HepG2 (cell line): Measurements from ENCODE around the gene CAMK2N2. TPM values are rescaled to one million over a fixed set of nuclear protein-coding genes. Genes with fewer than 3 reads are reported as not detected.

Experiments used
- ATAC-seq: fragments of 200-7000 bp; cut with Tn5 transposase; 3 replicates; pipeline ENCODE4 v1.9.1; 2020; ENCODE audit warnings: mild to moderate bottlenecking, moderate library complexity
- BruUV-seq: library from RNA; stranded (reverse); fragments of 400-500 nt; replicated peaks from 2 replicates; lab custom pipeline; 2021; lab: Mats Ljungman, UMichigan
- CTCF ChIA-PET: fragments of 300-600 bp; formaldehyde crosslinking; extraction: SDS; loops from one replicate; lab custom pipeline; 2021; ENCODE audit warnings: low total read pairs, inconsistent platforms, low intra/inter-chr PET ratio; lab: Yijun Ruan, JAX
- POLR2A ChIA-PET: fragments of 350-600 bp; sonication (Branson Sonifier 250); formaldehyde crosslinking; loops from one replicate; lab custom pipeline; 2020; ENCODE audit warnings: antibody characterized with exemption, inconsistent platforms; lab: Yijun Ruan, JAX
- DNase-seq: peaks from one replicate; pipeline ENCODE4 v3.0.0-alpha.2; 2015; ENCODE audit warnings: low spot score
- FAIRE-seq: peaks from 3 replicates; lab custom pipeline; 2011; peaks lifted over from hg19 to GRCh38; lab: Jason Lieb, UNC
- H2AFZ ChIP-seq: one replicate; pipeline ENCODE4 v1.6.1; 2011; ENCODE audit warnings: low read length, inconsistent platforms
- H3K27ac ChIP-seq: fragments of 300-600 bp; 3 replicates; pipeline ENCODE4 v1.8.0; 2011; ENCODE audit warnings: mixed run types, mild to moderate bottlenecking, mixed read lengths, low read length, inconsistent platforms; ENCODE audit not compliant: insufficient read depth; ENCODE audit errors: extremely low read length
- H3K27me3 ChIP-seq, 2 experiments: fragments of 200-600 bp in 1 of 2; 2 replicates in 1 of 2; 3 replicates in 1 of 2; pipeline versions ENCODE4 v1.6.0 to v1.8.0; 2011; ENCODE audit warnings: low read length in 2 of 2, mild to moderate bottlenecking in 2 of 2, moderate library complexity in 2 of 2, inconsistent platforms in 1 of 2; ENCODE audit not compliant: insufficient read depth in 2 of 2, control insufficient read depth in 1 of 2
- H3K36me3 ChIP-seq, 2 experiments: fragments of 200-600 bp in 1 of 2; replicated peaks in 1 of 2; 2 replicates in 1 of 2; 3 replicates in 1 of 2; pipeline versions ENCODE4 v1.5.1 to v1.8.0; 2011; ENCODE audit warnings: low read length in 2 of 2, inconsistent platforms in 1 of 2; ENCODE audit not compliant: insufficient read depth in 2 of 2, control insufficient read depth in 1 of 2
- H3K4me1 ChIP-seq: 2 replicates; pipeline ENCODE4 v1.5.1; 2012; ENCODE audit warnings: low read length, inconsistent platforms; ENCODE audit not compliant: insufficient read depth
- H3K4me2 ChIP-seq: 2 replicates; pipeline ENCODE4 v1.6.0; 2011; ENCODE audit warnings: low read depth, low read length, inconsistent platforms
- H3K4me3 ChIP-seq, 3 experiments: fragments of 200-600 bp in 1 of 3; sonication (generic), shearing (Covaris generic) in 1 of 3; replicated peaks in 1 of 3; 2 replicates each; pipeline ENCODE4 v1.5.1; 2011 to 2016; ENCODE audit warnings: low read length in 3 of 3, inconsistent platforms in 2 of 3, low read depth in 2 of 3, mild to moderate bottlenecking in 2 of 3, control low read depth in 1 of 3, mixed read lengths in 1 of 3; ENCODE audit not compliant: insufficient read depth in 1 of 3
- H3K79me2 ChIP-seq: one replicate; pipeline ENCODE4 v1.6.1; 2011; ENCODE audit warnings: low read length, inconsistent platforms; ENCODE audit not compliant: insufficient read depth
- H3K9ac ChIP-seq: 2 replicates; pipeline ENCODE4 v1.6.0; 2011; ENCODE audit warnings: mild to moderate bottlenecking, low read depth, low read length, inconsistent platforms; ENCODE audit not compliant: insufficient read depth
- H3K9me3 ChIP-seq: 2 replicates; pipeline ENCODE4 v1.5.1; 2012; ENCODE audit warnings: mild to moderate bottlenecking, low read length
- H4K20me1 ChIP-seq: 2 replicates; pipeline ENCODE4 v1.6.0; 2011; ENCODE audit warnings: inconsistent platforms, mild to moderate bottlenecking, low read length, moderate library complexity; ENCODE audit not compliant: insufficient read depth
- CREM ChIP-seq, 2 experiments: sonication (generic) in 1 of 2; formaldehyde crosslinking in 1 of 2; IDR thresholded peaks; 2 replicates each; pipeline versions ENCODE4 v1.4.0 to v1.6.1; 2016 to 2020; ENCODE audit warnings: antibody characterized with exemption in 1 of 2, mild to moderate bottlenecking in 1 of 2, missing genetic modification reagents in 1 of 2
- PRMT3 ChIP-seq: sonication (generic); formaldehyde crosslinking; IDR thresholded peaks from 2 replicates; pipeline ENCODE4 v1.8.1; 2022; ENCODE audit warnings: low read depth, mild to moderate bottlenecking, moderate library complexity, missing genetic modification reagents, borderline replicate concordance
- RFX5 ChIP-seq: IDR thresholded peaks from 2 replicates; pipeline ENCODE4 v1.6.1; 2011; ENCODE audit warnings: low read depth, low read length, improper control_type of control experiment
- SAFB2 ChIP-seq: sonication (generic); formaldehyde crosslinking; IDR thresholded peaks from 2 replicates; pipeline ENCODE4 v1.5.1; 2020; ENCODE audit warnings: missing genetic modification reagents, low read depth, mild to moderate bottlenecking, borderline replicate concordance
- SIX4 ChIP-seq: sonication (generic); formaldehyde crosslinking; IDR thresholded peaks from 2 replicates; pipeline ENCODE4 v1.4.0; 2020; ENCODE audit warnings: missing genetic modification reagents
- THAP11 ChIP-seq: IDR thresholded peaks from 2 replicates; pipeline ENCODE4 v1.6.1; 2016; ENCODE audit warnings: missing biosample characterization, missing genetic modification reagents
- ZBTB2 ChIP-seq: sonication (generic); formaldehyde crosslinking; IDR thresholded peaks from 2 replicates; pipeline ENCODE4 v1.8.0; 2022; ENCODE audit warnings: low read depth, missing genetic modification reagents
- ZBTB4 ChIP-seq: sonication (generic); formaldehyde crosslinking; IDR thresholded peaks from 2 replicates; pipeline ENCODE4 v1.4.0; 2020; ENCODE audit warnings: missing genetic modification reagents, mild to moderate bottlenecking, borderline replicate concordance
- ZNF768 ChIP-seq: sonication (generic); formaldehyde crosslinking; IDR thresholded peaks from 2 replicates; pipeline ENCODE4 v1.4.0; 2020; ENCODE audit warnings: missing genetic modification reagents
- WGBS: methylation state at CpG from one replicate; pipeline ENCODE4 v1.1.6; 2017; ENCODE audit warnings: low lambda C conversion rate; 5-methylcytosine and 5-hydroxymethylcytosine counted together
- in situ Hi-C: cut with HindIII; loops from 2 replicates; pipeline ENCODE4 v1.10.0; 2017; ENCODE audit warnings: low pct_unique_long_range_greater_than_20kb; ENCODE audit not compliant: extremely low pct_ligation_motif_present
- intact Hi-C: fragments of 100-400 bp; cut with micrococcal nuclease; formaldehyde crosslinking; loops from one replicate; pipeline ENCODE4 v1.10.0; 2022; ENCODE audit not compliant: unreplicated experiment
- polyA plus RNA-seq, 8 experiments: library from polyadenylated mRNA; depleted of rRNA in 3 of 8; stranded (reverse) in 7 of 8; unstranded in 1 of 8; fragments of >200 nt; fragmentation: Illumina TruSeq in 4 of 8; extraction: Trizol in 4 of 8; gene quantifications; 2 replicates each; pipeline versions ENCODE4 v1.2.1 to v1.2.3, GENCODE V29; 2011 to 2016; ENCODE audit warnings: low read depth in 4 of 8, missing spikeins in 1 of 8, mixed read lengths in 1 of 8; ENCODE audit not compliant: insufficient read depth in 1 of 8
- total RNA-seq, 5 experiments: library from RNA; depleted of rRNA; stranded (reverse); fragments of >200 nt; fragmentation: Illumina TruSeq; extraction: Trizol; gene quantifications; 2 replicates each; pipeline ENCODE4 v1.2.3, GENCODE V29; 2016; ENCODE audit warnings: low read depth in 1 of 5
- TF ChIP-seq, protein P1 (sequence below): sonication (generic); formaldehyde crosslinking; IDR thresholded peaks from 2 replicates; pipeline ENCODE4 v1.5.1; 2020; ENCODE audit warnings: mild to moderate bottlenecking, missing genetic modification reagents, borderline replicate concordance

The CAMK2N2 gene
- total and polyA plus RNA-seq, 2 of the 13 experiments (the other 11 are each of a cell fraction or from before 2014, with no cell fraction given): 0.12 to 0.27 TPM

- TF ChIP-seq ZBTB2 (CRISPR knock-in tag): no peak
- TF ChIP-seq SIX4 (CRISPR knock-in tag): no peak
- TF ChIP-seq CREM (IDR thresholded peaks at IDR 0.05): no peak
- no peak for TF ChIP-seq CREM (CRISPR knock-in tag; IDR thresholded peaks at IDR 0.05)
- no peak for TF ChIP-seq PRMT3 (CRISPR knock-in tag)
Measured at GRCh38 chr3:184236033-184236410, 25.3 kb downstream of the CAMK2N2 start (continued).

- Histone ChIP-seq H3K27me3 (peaks cover 16 to 82% of the 10 kb centered on the region in 2 experiments; a peak in 4 of 5 replicates), H3K79me2 (no peaks in the 10 kb centered on the region), H4K20me1 (no peaks in the 10 kb centered on the region; the same call in 1 of the 2 replicates), H3K36me3 (no peaks in the 10 kb centered on the region), H3K4me2 (no peak overlapping the region), H3K9ac (no peak overlapping the region), H3K4me3 (no peak overlapping the region), H3K4me1 (0 out of 2 replicates have a peak, but pooled peaks cover 3% of the 10 kb centered on the region), H2AFZ (no peak overlapping the region), H3K27ac (no peak overlapping the region), H3K9me3 (no peaks in the 10 kb centered on the region)
- no peak for FAIRE-seq
- TF ChIP-seq SAFB2 (CRISPR knock-in tag) (no peak), ZBTB4 (CRISPR knock-in tag) (no peak), THAP11 (CRISPR knock-in tag) (no peak), ZNF768 (CRISPR knock-in tag) (no peak), RFX5 (no peak)
- TF ChIP-seq, protein P1, sequence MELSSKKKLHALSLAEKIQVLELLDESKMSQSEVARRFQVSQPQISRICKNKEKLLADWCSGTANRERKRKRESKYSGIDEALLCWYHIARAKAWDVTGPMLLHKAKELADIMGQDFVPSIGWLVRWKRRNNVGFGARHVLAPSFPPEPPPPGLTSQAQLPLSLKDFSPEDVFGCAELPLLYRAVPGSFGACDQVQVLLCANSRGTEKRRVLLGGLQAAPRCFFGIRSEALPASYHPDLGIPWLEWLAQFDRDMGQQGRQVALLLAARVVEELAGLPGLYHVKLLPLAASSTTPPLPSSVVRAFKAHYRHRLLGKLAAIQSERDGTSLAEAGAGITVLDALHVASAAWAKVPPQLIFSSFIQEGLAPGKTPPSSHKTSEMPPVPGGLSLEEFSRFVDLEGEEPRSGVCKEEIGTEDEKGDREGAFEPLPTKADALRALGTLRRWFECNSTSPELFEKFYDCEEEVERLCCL (CRISPR knock-in tag): no peak
- WGBS: 0% methylated on average over 2 of the region's 4 CpGs
- intact Hi-C loops (no loop called here), in situ Hi-C loops (no loop called here)
- no peak for DNase-seq
- POLR2A ChIA-PET: no interaction called here
- ATAC-seq: no peak
- BruUV-seq: no TSS peak
- CTCF ChIA-PET: no interaction called here
Measured at GRCh38 chr3:184235381-184236032, 25.8 kb downstream of the CAMK2N2 start.
